Lower leg skin (tissue), 3 donors: ENCODE results near the gene CDR2.

Experiments used
- POLR2A ChIP-seq, 2 donors: fragments of 450-650 bp; IDR thresholded peaks; one replicate each; pipeline ENCODE4 v1.6.1; 2016 to 2017; ENCODE audit warnings: antibody characterized with exemption in 2 of 2, mild to moderate bottlenecking in 1 of 2, moderate library complexity in 1 of 2
- TF ChIP-seq, protein P1 (sequence below), 3 donors: fragments of 450-650 bp; IDR thresholded peaks; one replicate each; pipeline ENCODE4 v1.5.1; 2016; ENCODE audit warnings: antibody characterized with exemption in 3 of 3, mild to moderate bottlenecking in 3 of 3, moderate library complexity in 2 of 3

DNA sequence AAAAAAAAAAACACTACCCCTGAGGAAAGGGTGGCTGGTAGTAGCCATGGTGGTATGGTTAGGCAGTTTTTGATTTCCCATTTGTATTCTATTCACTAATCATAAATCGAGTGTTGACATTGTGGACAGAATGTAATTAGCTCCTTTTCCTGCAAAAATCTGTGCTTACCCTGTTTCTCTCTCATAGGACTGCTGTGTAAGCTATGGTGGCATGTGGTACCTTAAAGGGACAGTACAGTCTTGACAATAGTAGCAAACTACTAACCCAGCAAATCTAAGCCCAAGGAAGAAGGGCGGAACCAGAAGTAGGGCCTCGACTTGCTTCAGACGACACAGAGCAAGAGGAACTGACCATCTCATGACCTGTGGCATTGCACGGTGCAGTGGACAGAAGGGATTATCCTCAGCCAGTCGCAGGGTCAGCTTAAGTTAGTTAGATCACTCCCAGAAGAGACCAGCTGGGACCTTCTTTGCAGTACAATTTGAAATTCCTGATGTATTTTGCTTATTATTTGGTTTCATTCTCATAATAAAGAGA lies 40.9 kb downstream of the CDR2 start:
- TF ChIP-seq, protein P1, sequence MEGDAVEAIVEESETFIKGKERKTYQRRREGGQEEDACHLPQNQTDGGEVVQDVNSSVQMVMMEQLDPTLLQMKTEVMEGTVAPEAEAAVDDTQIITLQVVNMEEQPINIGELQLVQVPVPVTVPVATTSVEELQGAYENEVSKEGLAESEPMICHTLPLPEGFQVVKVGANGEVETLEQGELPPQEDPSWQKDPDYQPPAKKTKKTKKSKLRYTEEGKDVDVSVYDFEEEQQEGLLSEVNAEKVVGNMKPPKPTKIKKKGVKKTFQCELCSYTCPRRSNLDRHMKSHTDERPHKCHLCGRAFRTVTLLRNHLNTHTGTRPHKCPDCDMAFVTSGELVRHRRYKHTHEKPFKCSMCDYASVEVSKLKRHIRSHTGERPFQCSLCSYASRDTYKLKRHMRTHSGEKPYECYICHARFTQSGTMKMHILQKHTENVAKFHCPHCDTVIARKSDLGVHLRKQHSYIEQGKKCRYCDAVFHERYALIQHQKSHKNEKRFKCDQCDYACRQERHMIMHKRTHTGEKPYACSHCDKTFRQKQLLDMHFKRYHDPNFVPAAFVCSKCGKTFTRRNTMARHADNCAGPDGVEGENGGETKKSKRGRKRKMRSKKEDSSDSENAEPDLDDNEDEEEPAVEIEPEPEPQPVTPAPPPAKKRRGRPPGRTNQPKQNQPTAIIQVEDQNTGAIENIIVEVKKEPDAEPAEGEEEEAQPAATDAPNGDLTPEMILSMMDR (IDR thresholded peaks at IDR 0.05): no peak
- no peak for TF ChIP-seq POLR2A (IDR thresholded peaks at IDR 0.05)
